Ectodermal cell (in vitro differentiated cells): ENCODE results near the gene NTSR1.
A peak's percentile ranks its signal among the peaks of the same experiment; 100 is the strongest.

Experiments used
- H3K27ac ChIP-seq: 2 replicates; pipeline ENCODE4 v1.7.0; 2013; ENCODE audit warnings: mild to moderate bottlenecking, low read depth, low read length; ENCODE audit not compliant: insufficient read depth, poor library complexity, severe bottlenecking
- H3K27me3 ChIP-seq: 2 replicates; pipeline ENCODE4 v1.7.0; 2013; ENCODE audit warnings: mild to moderate bottlenecking, low read length; ENCODE audit not compliant: insufficient read depth, control insufficient read depth, poor library complexity, severe bottlenecking
- H3K36me3 ChIP-seq: one replicate; pipeline ENCODE4 v1.7.0; 2013; ENCODE audit warnings: low read length; ENCODE audit not compliant: control insufficient read depth, insufficient read depth
- H3K4me1 ChIP-seq: one replicate; pipeline ENCODE4 v1.7.0; 2013; ENCODE audit warnings: low read length; ENCODE audit not compliant: control insufficient read depth, insufficient read depth
- H3K4me3 ChIP-seq: 2 replicates; pipeline ENCODE4 v1.7.0; 2013; ENCODE audit warnings: low read depth, low read length, control low read depth; ENCODE audit not compliant: insufficient read depth
- H3K9me3 ChIP-seq: 2 replicates; pipeline ENCODE4 v1.7.0; 2013; ENCODE audit warnings: mild to moderate bottlenecking, low read length, moderate library complexity; ENCODE audit not compliant: control insufficient read depth
- WGBS, 2 experiments: methylation state at CpG; one replicate each; pipeline ENCODE4 v1.1.7; 2013; ENCODE audit warnings: missing lambda C conversion rate in 2 of 2; 5-methylcytosine and 5-hydroxymethylcytosine counted together

The NTSR1 gene

DNA sequence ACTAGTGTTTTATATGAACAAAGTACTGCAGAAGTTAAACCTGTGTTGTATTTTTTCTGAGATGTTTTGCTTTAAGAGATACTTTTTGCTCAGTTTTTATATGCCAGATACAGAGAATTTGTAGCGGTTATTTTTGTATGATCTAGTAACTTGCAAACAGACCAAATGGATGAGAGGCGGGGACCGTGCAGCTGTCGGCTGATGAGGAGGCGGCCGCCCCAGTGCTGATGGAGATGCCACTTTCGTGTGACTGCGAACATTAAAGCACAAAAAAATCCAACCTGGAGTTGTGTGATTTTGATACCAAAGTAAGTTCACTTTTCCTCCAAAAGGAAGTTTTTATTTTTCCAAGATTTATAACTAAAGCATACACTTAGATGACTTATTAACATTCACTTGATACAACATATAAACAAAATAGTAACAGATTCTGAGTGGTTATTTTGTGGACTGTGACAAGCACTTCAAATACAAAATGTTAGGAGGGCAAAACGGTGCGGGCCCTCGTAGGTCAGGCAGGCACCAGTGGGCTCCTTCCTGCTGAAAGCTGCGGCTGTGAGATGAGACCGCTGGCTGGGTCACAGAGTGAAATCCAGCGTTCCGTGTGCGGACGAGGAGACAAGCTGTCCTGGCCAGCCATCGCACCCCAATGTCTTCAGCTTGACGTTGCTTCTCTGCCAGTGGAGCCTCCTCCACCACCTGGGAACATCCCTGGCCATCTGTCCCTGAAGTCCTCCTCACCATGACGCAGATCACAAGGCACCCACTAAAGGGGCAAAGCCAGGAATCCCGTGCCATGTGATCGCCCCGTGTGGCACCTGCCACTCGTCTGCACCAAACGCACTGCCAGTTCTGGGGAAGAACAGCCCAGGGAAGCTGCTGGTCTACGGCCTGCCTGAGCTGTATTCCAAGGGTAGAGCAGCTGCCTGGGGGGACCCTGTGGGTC lies 92.0 kb downstream of the NTSR1 start:
- Histone ChIP-seq H3K27ac (no peak overlapping the region), H3K4me3 (no peak overlapping the region), H3K36me3 (peaks cover 20% of the 10 kb centered on the region), H3K27me3 (peaks cover 20% of the 10 kb centered on the region), H3K4me1 (peaks cover 7% of the 10 kb centered on the region), H3K9me3 (no peaks in the 10 kb centered on the region)
- WGBS, 2 experiments: 90 to 92% methylated on average over 26 of the region's 26 CpGs

DNA sequence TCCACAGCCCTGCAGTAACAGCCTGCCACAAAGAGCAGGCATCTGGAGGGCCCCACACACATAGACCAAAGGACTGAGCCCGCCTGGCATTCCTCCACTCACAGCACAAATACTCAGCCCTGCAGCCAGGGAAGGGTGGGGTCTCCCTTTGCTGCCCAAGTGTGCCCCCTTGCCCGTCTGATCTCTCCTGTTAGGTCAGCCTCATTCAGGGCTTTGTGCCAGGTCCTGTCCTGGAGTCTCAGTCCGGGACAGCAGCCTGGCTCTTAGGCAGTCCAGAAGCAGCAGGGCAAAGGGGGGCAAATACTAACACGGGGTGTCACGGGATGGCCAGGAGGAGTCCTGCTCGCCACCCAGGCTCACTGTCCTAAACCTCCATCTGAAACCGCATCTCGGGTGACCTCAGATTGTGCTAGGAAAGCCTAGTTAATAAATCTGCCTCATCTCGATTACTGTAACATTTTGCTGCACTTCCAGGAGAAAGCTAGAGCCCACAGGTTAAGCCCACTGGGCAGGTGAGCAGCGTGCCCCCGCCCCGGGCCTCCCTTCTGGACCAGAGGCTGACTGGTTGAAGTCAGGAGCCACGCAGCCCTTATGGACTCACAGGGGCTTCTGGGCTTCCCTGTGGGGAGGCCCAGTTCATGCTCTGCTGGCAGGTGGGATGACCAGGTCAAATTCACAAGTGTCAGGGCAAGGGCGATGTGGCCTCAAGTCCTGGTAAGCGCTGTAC lies 92.8 kb downstream of the NTSR1 start:
- no peak overlapping the region for H3K27ac ChIP-seq

GRCh38 chr20:62802026-62802712 lies 93.5 kb downstream of the NTSR1 start:
- Histone ChIP-seq H3K27ac (no peak overlapping the region), H3K4me3 (no peak overlapping the region), H3K9me3 (no peaks in the 10 kb centered on the region), H3K27me3 (peaks cover 14% of the 10 kb centered on the region), H3K36me3 (peaks cover 20% of the 10 kb centered on the region), H3K4me1 (peaks cover 14% of the 10 kb centered on the region)
- WGBS, 2 experiments: 92 to 94% methylated on average over 22 of the region's 22 CpGs

More for the DNA sequence above, 92.8 kb downstream of the NTSR1 start:
- Histone ChIP-seq H3K27me3 (peaks cover 14% of the 10 kb centered on the region), H3K4me1 (peaks cover 16% of the 10 kb centered on the region), H3K9me3 (no peaks in the 10 kb centered on the region), H3K36me3 (peaks cover 20% of the 10 kb centered on the region), H3K4me3 (no peak overlapping the region)
- 93 to 94% methylated on average over 15 of the region's 15 CpGs for WGBS, 2 experiments

DNA sequence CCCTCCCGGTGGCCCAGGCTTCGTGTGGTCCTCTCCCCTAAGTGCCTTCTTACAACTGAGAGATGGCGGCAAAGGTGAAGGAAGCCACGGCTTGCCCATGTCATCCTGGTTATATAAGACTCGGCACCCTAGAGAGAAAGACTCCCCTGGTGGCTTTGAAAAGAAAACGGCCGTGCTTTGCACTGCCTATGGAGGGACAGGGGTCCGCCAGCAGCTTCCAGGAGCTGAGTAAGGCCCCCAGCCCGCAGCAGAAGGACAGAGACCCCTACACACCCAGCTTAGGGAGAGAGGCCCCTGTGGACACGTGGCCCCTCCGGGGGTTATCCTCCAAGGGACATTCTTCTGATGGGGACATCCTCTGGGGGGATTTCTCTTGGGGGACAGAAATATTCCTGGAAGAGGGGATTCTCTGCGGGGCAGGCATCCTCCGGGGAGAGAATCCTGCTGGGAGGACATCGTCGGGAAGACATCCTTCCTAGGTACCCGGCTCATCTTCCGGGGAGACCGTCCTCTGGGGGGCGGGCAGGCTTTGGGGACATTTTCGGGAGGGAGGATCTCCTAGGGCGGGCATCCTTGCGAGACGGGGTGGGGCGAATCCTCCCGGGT lies 95.5 kb downstream of the NTSR1 start:
- Histone ChIP-seq H3K9me3 (no peaks in the 10 kb centered on the region), H3K27me3 (peaks cover 14% of the 10 kb centered on the region), H3K4me1 (peaks cover 12% of the 10 kb centered on the region), H3K36me3 (peaks cover 8% of the 10 kb centered on the region), H3K27ac (no peak overlapping the region), H3K4me3 (peak overlapping the region; percentile 72)
- WGBS, 2 experiments: 22 to 23% methylated on average over 25 of the region's 25 CpGs

DNA sequence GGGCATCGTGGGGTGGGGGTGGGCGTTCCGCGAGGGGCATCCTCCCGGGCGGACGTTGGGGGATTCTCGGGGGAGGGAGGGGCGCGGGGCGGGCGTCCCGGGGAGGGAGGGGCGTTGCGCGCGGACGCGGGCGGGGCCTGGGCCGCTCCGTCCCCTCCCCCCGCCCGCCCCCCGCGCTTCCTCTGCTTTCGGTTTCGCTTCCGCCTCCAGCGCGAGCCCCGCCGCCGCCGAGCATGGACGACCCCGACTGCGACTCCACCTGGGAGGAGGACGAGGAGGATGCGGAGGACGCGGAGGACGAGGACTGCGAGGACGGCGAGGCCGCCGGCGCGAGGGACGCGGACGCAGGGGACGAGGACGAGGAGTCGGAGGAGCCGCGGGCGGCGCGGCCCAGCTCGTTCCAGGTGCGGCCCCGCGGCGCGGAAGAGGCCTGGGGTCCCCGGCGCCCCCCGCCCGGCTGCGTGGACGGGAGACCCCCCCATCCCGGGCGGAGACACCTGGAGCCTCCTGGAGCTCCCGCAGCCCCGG lies 96.1 kb downstream of the NTSR1 start, which contains the start of gene OGFR:
Gene OGFR (plus strand): TSS at position 209 of the 528 bp plus-strand sequence. CDS start 25 bp downstream, at position 234.
- H3K4me3 ChIP-seq: peak within 1 kb of the TSS; percentile 72
- peaks cover 14% of the 10 kb centered on the region for H3K27me3 ChIP-seq
- H3K9me3 ChIP-seq: no peaks in the 10 kb centered on the region
- peaks cover 12% of the 10 kb centered on the region for H3K4me1 ChIP-seq
- no peak within 1 kb of the TSS for H3K27ac ChIP-seq
- 0 to 1% methylated on average over 77 of the region's 77 CpGs for WGBS, 2 experiments
- H3K36me3 ChIP-seq: peaks cover 2% of the 10 kb centered on the region

- H3K36me3 ChIP-seq: no peaks in the 10 kb centered on the region
- no peak overlapping the region for H3K27ac ChIP-seq
- no peaks in the 10 kb centered on the region for H3K9me3 ChIP-seq
- 1% methylated on average over 58 of the region's 58 CpGs for WGBS, 2 experiments
- H3K4me3 ChIP-seq: peak overlapping the region; percentile 72
- H3K27me3 ChIP-seq: peaks cover 14% of the 10 kb centered on the region
- peaks cover 12% of the 10 kb centered on the region for H3K4me1 ChIP-seq
Measured at GRCh38 chr20:62805155-62805710, 96.6 kb downstream of the NTSR1 start.

DNA sequence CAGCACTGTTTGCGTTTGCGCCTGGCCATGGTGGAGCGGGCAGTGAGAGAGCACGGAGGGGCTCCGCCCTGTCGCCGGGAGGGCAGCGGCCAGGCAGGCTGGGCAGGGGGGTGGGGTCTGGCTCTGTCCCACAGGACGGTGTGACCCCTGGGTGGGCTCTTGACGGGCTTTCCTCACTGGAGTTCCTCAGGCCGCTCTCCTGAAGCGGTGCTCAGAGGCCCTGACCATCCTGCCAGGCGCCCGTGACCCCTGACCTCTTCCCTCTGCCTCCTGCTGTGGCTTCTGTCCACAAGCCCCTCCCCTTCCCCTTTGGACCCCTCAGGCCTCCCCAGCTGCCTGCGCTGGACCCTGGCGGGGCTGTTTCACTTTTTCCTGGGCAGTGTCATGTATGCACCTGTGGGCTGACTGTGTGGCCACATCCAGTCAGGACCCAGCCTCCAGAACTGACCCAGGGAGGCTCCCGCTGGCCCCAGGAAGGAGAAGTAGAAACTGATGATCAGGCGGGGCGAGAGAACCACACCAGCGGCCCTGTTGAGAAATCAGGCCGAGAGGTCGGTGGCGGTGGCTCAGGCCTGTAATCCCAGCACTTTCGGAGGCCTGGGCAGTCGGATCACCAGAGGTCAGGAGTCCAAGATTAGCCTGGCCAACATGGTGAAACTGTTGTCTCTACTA lies 97.2 kb downstream of the NTSR1 start:
- peak overlapping the region; percentile 72 for H3K4me3 ChIP-seq
- peaks cover 12% of the 10 kb centered on the region for H3K4me1 ChIP-seq
- H3K27ac ChIP-seq: no peak overlapping the region
- peaks cover 14% of the 10 kb centered on the region for H3K27me3 ChIP-seq
- WGBS, 2 experiments: 25 to 26% methylated on average over 25 of the region's 25 CpGs
- H3K36me3 ChIP-seq: no peaks in the 10 kb centered on the region
- no peaks in the 10 kb centered on the region for H3K9me3 ChIP-seq

- Histone ChIP-seq H3K9me3 (no peaks in the 10 kb centered on the region), H3K36me3 (no peaks in the 10 kb centered on the region), H3K27me3 (peaks cover 14% of the 10 kb centered on the region), H3K27ac (no peak overlapping the region), H3K4me3 (no peak overlapping the region), H3K4me1 (peaks cover 12% of the 10 kb centered on the region)
- WGBS, 2 experiments: 66% methylated on average over 11 of the region's 11 CpGs
Measured at GRCh38 chr20:62806383-62807050, 97.9 kb downstream of the NTSR1 start.
